T-helper 1 cell treated with Interleukin-12 subunit alpha and Interleukin-12 subunit beta and Interleukin-4 antibody, amounts not matched to agents 30 μg/mL and 1 μg/mL, for 36 hours (primary cell): ENCODE data around the gene GNRH2.
A peak's percentile ranks its signal among the peaks of the same experiment; 100 is the strongest.
"Not testable (repeated sequence)": the region's sequence is repeated elsewhere in the genome, so short reads cannot be mapped to it uniquely, and the experiment has no call there.

Experiments
- H3K27ac Mint-ChIP-seq: one replicate; pipeline ENCODE4 v1.8.0; 2021; ENCODE audit warnings: mild to moderate bottlenecking, mixed read lengths
- H3K27me3 Mint-ChIP-seq: one replicate; pipeline ENCODE4 v1.8.0; 2021; ENCODE audit warnings: low read depth, mixed read lengths
- H3K36me3 Mint-ChIP-seq: one replicate; pipeline ENCODE4 v1.8.0; 2021; ENCODE audit warnings: low read depth, mixed read lengths
- H3K4me1 Mint-ChIP-seq: one replicate; pipeline ENCODE4 v1.8.0; 2021; ENCODE audit warnings: low read depth, mixed read lengths
- H3K4me3 Mint-ChIP-seq: one replicate; pipeline ENCODE4 v1.8.0; 2021; ENCODE audit warnings: mild to moderate bottlenecking, moderate library complexity, mixed read lengths
- H3K9me3 Mint-ChIP-seq: one replicate; pipeline ENCODE4 v1.8.0; 2021; ENCODE audit warnings: mixed read lengths

GNRH2 gene

GRCh38 chr20:3047486-3048419, 4.3 kb downstream of the GNRH2 start:
- no peak overlapping the region for H3K27ac Mint-ChIP-seq
- H3K9me3 Mint-ChIP-seq, result no peaks in the 10 kb centered on the region
- peak overlapping the region; percentile 42 for H3K4me3 Mint-ChIP-seq
- peaks cover 17% of the 10 kb centered on the region for H3K36me3 Mint-ChIP-seq
- H3K4me1 Mint-ChIP-seq, result peaks cover 22% of the 10 kb centered on the region
- no peaks in the 10 kb centered on the region for H3K27me3 Mint-ChIP-seq

GRCh38 chr20:3051385-3052019, 8.1 kb downstream of the GNRH2 start:
- Mint-ChIP-seq H3K36me3 (peaks cover 17% of the 10 kb centered on the region), H3K9me3 (no peaks in the 10 kb centered on the region), H3K4me1 (peaks cover 14% of the 10 kb centered on the region), H3K4me3 (no peak overlapping the region), H3K27me3 (no peaks in the 10 kb centered on the region), H3K27ac (no peak overlapping the region)

- peaks cover 6% of the 10 kb centered on the region for H3K36me3 Mint-ChIP-seq
- no peak overlapping the region for H3K4me3 Mint-ChIP-seq
- H3K4me1 Mint-ChIP-seq, result peaks cover 2% of the 10 kb centered on the region
- no peak overlapping the region for H3K27ac Mint-ChIP-seq
- no peaks in the 10 kb centered on the region for H3K27me3 Mint-ChIP-seq
- H3K9me3 Mint-ChIP-seq, result no peaks in the 10 kb centered on the region
Observed at GRCh38 chr20:3059489-3059888, 16.1 kb downstream of the GNRH2 start.

GRCh38 chr20:3064119-3064518, 20.7 kb downstream of the GNRH2 start:
- not testable (repeated sequence) for H3K27ac Mint-ChIP-seq, H3K27me3 Mint-ChIP-seq, H3K4me1 Mint-ChIP-seq, H3K36me3 Mint-ChIP-seq, H3K9me3 Mint-ChIP-seq, H3K4me3 Mint-ChIP-seq

GRCh38 chr20:3067139-3068014, 24.0 kb downstream of the GNRH2 start:
- H3K4me3 Mint-ChIP-seq, result no peak overlapping the region
- H3K27me3 Mint-ChIP-seq, result peaks cover 3% of the 10 kb centered on the region
- peaks cover 7% of the 10 kb centered on the region for H3K36me3 Mint-ChIP-seq
- no peak overlapping the region for H3K27ac Mint-ChIP-seq
- peaks cover 7% of the 10 kb centered on the region for H3K4me1 Mint-ChIP-seq
- no peaks in the 10 kb centered on the region for H3K9me3 Mint-ChIP-seq

GRCh38 chr20:3068075-3068474, 24.7 kb downstream of the GNRH2 start:
- Mint-ChIP-seq H3K4me3 (no peak overlapping the region), H3K9me3 (no peaks in the 10 kb centered on the region), H3K36me3 (peaks cover 9% of the 10 kb centered on the region), H3K27me3 (peaks cover 3% of the 10 kb centered on the region), H3K4me1 (peaks cover 13% of the 10 kb centered on the region), H3K27ac (no peak overlapping the region)

GRCh38 chr20:3068986-3069900, 25.8 kb downstream of the GNRH2 start:
- Mint-ChIP-seq H3K36me3 (peaks cover 9% of the 10 kb centered on the region), H3K9me3 (no peaks in the 10 kb centered on the region), H3K4me1 (peaks cover 17% of the 10 kb centered on the region), H3K27ac (no peak overlapping the region), H3K27me3 (peaks cover 3% of the 10 kb centered on the region), H3K4me3 (no peak overlapping the region)

- Mint-ChIP-seq H3K4me3 (peak overlapping the region; percentile 81), H3K27me3 (peaks cover 3% of the 10 kb centered on the region), H3K9me3 (no peaks in the 10 kb centered on the region), H3K27ac (peak overlapping the region; percentile 80), H3K36me3 (peaks cover 9% of the 10 kb centered on the region), H3K4me1 (peaks cover 29% of the 10 kb centered on the region)
Observed at GRCh38 chr20:3070725-3071124, 27.3 kb downstream of the GNRH2 start.

GRCh38 chr20:3071266-3071609, 27.8 kb downstream of the GNRH2 start:
- Mint-ChIP-seq H3K27me3 (peaks cover 3% of the 10 kb centered on the region), H3K9me3 (no peaks in the 10 kb centered on the region), H3K27ac (no peak overlapping the region), H3K36me3 (peaks cover 9% of the 10 kb centered on the region), H3K4me3 (peak overlapping the region; percentile 81), H3K4me1 (peaks cover 29% of the 10 kb centered on the region)

- no peaks in the 10 kb centered on the region for H3K9me3 Mint-ChIP-seq
- H3K36me3 Mint-ChIP-seq, result peaks cover 9% of the 10 kb centered on the region
- peaks cover 32% of the 10 kb centered on the region for H3K4me1 Mint-ChIP-seq
- H3K27me3 Mint-ChIP-seq, result peaks cover 5% of the 10 kb centered on the region
- H3K27ac Mint-ChIP-seq, result peak within 1 kb of the TSS; percentile 80
- H3K4me3 Mint-ChIP-seq, result peak within 1 kb of the TSS; percentile 81
Observed at GRCh38 chr20:3071610-3072529, 28.4 kb downstream of the GNRH2 start, which contains the start of gene OXT. Gene OXT (plus strand): TSS chr20:3071620. CDS start chr20:3071656, 36 bp downstream.

- H3K4me3 Mint-ChIP-seq, result peak overlapping the region; percentile 78
Observed at GRCh38 chr20:3072530-3073250, 29.3 kb downstream of the GNRH2 start.

GRCh38 chr20:3073251-3073643, 29.8 kb downstream of the GNRH2 start:
- peaks cover 10% of the 10 kb centered on the region for H3K27me3 Mint-ChIP-seq
- peaks cover 15% of the 10 kb centered on the region for H3K36me3 Mint-ChIP-seq
- H3K4me1 Mint-ChIP-seq, result peaks cover 43% of the 10 kb centered on the region
- not testable (repeated sequence) for H3K27ac Mint-ChIP-seq, H3K9me3 Mint-ChIP-seq
- peak overlapping the region; percentile 44 for H3K4me3 Mint-ChIP-seq

More at GRCh38 chr20:3072530-3073250, 29.3 kb downstream of the GNRH2 start:
- Mint-ChIP-seq H3K27me3 (peaks cover 7% of the 10 kb centered on the region), H3K27ac (peak overlapping the region; percentile 80), H3K9me3 (peaks cover 1% of the 10 kb centered on the region), H3K36me3 (peaks cover 12% of the 10 kb centered on the region), H3K4me1 (peaks cover 37% of the 10 kb centered on the region)
